ENCODE measurements around the gene TCF25.

TCF25 gene

GRCh38 chr16:89883346-89884040 is 10.1 kb downstream of the TCF25 start:
- TF ChIP-seq CTCF (IDR thresholded peaks at IDR 0.05): no peak
- no peak for DNase-seq
- Mint-ChIP-seq H3K4me3 (no peak overlapping the region), H3K27me3 (ENCODE audit: low read depth, poor library complexity) (no peaks in the 10 kb centered on the region), H3K27ac (peak overlapping the region; percentile 77), H3K36me3 (ENCODE audit: low read depth) (peaks cover 61% of the 10 kb centered on the region), H3K9me3 (no peaks in the 10 kb centered on the region), H3K4me1 (no peaks in the 10 kb centered on the region)

GRCh38 chr16:89884041-89884421 is 10.6 kb downstream of the TCF25 start:
- peaks cover 57% of the 10 kb centered on the region for H3K36me3 Mint-ChIP-seq (ENCODE audit: low read depth)
- no peak for TF ChIP-seq CTCF (IDR thresholded peaks at IDR 0.05)
- no peaks in the 10 kb centered on the region for H3K4me1 Mint-ChIP-seq
- H3K9me3 Mint-ChIP-seq: no peaks in the 10 kb centered on the region
- no peaks in the 10 kb centered on the region for H3K27me3 Mint-ChIP-seq (ENCODE audit: low read depth, poor library complexity)
- H3K27ac Mint-ChIP-seq: peak overlapping the region; percentile 77
- DNase-seq: no peak
- H3K4me3 Mint-ChIP-seq: no peak overlapping the region

- Mint-ChIP-seq H3K9me3 (no peaks in the 10 kb centered on the region), H3K36me3 (ENCODE audit: low read depth) (peaks cover 60% of the 10 kb centered on the region), H3K27ac (no peak overlapping the region), H3K27me3 (ENCODE audit: low read depth, poor library complexity) (no peaks in the 10 kb centered on the region), H3K4me1 (no peaks in the 10 kb centered on the region), H3K4me3 (no peak overlapping the region)
- TF ChIP-seq CTCF (IDR thresholded peaks at IDR 0.05): no peak
- DNase-seq: no peak
These were observed 13.9 kb downstream of the TCF25 start for GRCh38 chr16:89887243-89887642.

- H3K27ac Mint-ChIP-seq: no peak overlapping the region
These were observed 16.8 kb downstream of the TCF25 start for GRCh38 chr16:89890200-89890599.

GRCh38 chr16:89890886-89891657 is 17.7 kb downstream of the TCF25 start:
- TF ChIP-seq CTCF (IDR thresholded peaks at IDR 0.05): no peak
- Mint-ChIP-seq H3K27me3 (ENCODE audit: low read depth, poor library complexity) (no peaks in the 10 kb centered on the region), H3K4me3 (no peak overlapping the region), H3K36me3 (ENCODE audit: low read depth) (peaks cover 42% of the 10 kb centered on the region), H3K27ac (no peak overlapping the region), H3K4me1 (no peaks in the 10 kb centered on the region), H3K9me3 (no peaks in the 10 kb centered on the region)
- DNase-seq: no peak

More at GRCh38 chr16:89890200-89890599, 16.8 kb downstream of the TCF25 start:
- DNase-seq: no peak
- no peak for TF ChIP-seq CTCF (IDR thresholded peaks at IDR 0.05)
- Mint-ChIP-seq H3K9me3 (no peaks in the 10 kb centered on the region), H3K4me3 (no peak overlapping the region), H3K4me1 (no peaks in the 10 kb centered on the region), H3K27me3 (ENCODE audit: low read depth, poor library complexity) (no peaks in the 10 kb centered on the region), H3K36me3 (ENCODE audit: low read depth) (peaks cover 43% of the 10 kb centered on the region)

Data from nephron progenitor cell (in vitro differentiated cells).